ENCODE results near the gene IFNGR2.

DNA sequence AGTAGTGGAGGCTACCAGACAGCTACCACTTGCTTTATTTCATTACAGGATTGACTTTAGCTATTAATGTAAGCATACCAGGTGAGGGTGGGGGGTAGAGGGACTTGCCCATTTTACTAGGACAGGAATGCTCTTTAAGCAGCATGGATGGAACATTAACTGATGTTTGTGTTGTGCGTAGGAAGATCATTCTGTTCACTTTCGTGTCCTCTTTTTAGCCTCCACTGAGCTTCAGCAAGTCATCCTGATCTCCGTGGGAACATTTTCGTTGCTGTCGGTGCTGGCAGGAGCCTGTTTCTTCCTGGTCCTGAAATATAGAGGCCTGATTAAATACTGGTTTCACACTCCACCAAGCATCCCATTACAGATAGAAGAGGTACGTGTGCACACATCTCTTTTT lies 29.3 kb downstream of the IFNGR2 start:
- TF ChIP-seq POLR2A (IDR thresholded peaks at IDR 0.05): no peak
- TF ChIP-seq, protein P1, sequence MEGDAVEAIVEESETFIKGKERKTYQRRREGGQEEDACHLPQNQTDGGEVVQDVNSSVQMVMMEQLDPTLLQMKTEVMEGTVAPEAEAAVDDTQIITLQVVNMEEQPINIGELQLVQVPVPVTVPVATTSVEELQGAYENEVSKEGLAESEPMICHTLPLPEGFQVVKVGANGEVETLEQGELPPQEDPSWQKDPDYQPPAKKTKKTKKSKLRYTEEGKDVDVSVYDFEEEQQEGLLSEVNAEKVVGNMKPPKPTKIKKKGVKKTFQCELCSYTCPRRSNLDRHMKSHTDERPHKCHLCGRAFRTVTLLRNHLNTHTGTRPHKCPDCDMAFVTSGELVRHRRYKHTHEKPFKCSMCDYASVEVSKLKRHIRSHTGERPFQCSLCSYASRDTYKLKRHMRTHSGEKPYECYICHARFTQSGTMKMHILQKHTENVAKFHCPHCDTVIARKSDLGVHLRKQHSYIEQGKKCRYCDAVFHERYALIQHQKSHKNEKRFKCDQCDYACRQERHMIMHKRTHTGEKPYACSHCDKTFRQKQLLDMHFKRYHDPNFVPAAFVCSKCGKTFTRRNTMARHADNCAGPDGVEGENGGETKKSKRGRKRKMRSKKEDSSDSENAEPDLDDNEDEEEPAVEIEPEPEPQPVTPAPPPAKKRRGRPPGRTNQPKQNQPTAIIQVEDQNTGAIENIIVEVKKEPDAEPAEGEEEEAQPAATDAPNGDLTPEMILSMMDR (IDR thresholded peaks at IDR 0.05): no peak

Data from Peyer's patch (tissue), 4 donors.